IMR-90 (cell line): Measurements from ENCODE around the gene NECTIN2.

Source experiments
- ELK1 ChIP-seq: fragments of 150-350 bp; IDR thresholded peaks from 2 replicates; pipeline ENCODE4 v1.6.1; 2016; ENCODE audit warnings: low read depth, mild to moderate bottlenecking, low read length, moderate library complexity, borderline replicate concordance
- MXI1 ChIP-seq: IDR thresholded peaks from 2 replicates; pipeline ENCODE4 v1.6.1; 2012; ENCODE audit warnings: low read depth, mild to moderate bottlenecking, low read length, moderate library complexity, borderline replicate concordance
- NFE2L2 ChIP-seq: fragments of 150-350 bp; IDR thresholded peaks from 2 replicates; pipeline ENCODE4 v1.6.1; 2016; ENCODE audit warnings: low read depth, mild to moderate bottlenecking, low read length
- POLR2A ChIP-seq: IDR thresholded peaks from 2 replicates; pipeline ENCODE4 v1.6.1; 2012; ENCODE audit warnings: mild to moderate bottlenecking, low read depth, low read length
- RAD21 ChIP-seq: IDR thresholded peaks from 2 replicates; pipeline ENCODE4 v1.6.1; 2012; ENCODE audit warnings: low read length, improper control_type of control experiment
- TF ChIP-seq, protein P1 (sequence below): conservative IDR thresholded peaks from 2 replicates; pipeline ENCODE4 v1.5.1; 2012; ENCODE audit warnings: mild to moderate bottlenecking, low read depth, low read length, improper control_type of control experiment

DNA sequence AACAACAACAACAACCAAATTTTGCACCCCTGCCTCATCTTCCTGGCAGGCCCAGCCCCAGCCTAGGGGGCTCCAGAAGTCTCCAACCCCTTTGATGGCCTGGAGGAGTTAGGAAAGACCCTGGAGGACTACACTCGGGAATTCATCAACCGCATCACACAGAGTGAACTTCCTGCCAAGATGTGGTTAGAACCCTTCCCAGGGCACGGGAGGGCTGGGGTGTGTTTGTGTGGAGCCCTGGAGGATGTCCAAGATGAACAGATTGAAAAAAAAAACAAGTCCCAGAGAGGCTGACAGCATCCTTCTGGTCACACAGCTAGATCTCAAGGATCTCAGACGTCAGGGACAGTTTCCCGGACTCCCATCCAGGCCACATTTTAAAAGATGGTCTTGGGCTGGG, 81.6 kb downstream of the NECTIN2 start:
- TF ChIP-seq, protein P1, sequence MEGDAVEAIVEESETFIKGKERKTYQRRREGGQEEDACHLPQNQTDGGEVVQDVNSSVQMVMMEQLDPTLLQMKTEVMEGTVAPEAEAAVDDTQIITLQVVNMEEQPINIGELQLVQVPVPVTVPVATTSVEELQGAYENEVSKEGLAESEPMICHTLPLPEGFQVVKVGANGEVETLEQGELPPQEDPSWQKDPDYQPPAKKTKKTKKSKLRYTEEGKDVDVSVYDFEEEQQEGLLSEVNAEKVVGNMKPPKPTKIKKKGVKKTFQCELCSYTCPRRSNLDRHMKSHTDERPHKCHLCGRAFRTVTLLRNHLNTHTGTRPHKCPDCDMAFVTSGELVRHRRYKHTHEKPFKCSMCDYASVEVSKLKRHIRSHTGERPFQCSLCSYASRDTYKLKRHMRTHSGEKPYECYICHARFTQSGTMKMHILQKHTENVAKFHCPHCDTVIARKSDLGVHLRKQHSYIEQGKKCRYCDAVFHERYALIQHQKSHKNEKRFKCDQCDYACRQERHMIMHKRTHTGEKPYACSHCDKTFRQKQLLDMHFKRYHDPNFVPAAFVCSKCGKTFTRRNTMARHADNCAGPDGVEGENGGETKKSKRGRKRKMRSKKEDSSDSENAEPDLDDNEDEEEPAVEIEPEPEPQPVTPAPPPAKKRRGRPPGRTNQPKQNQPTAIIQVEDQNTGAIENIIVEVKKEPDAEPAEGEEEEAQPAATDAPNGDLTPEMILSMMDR, result no peak
- TF ChIP-seq NFE2L2, result no peak
- no peak for TF ChIP-seq RAD21
- TF ChIP-seq POLR2A, result no peak
- TF ChIP-seq ELK1, result no peak
- TF ChIP-seq MXI1, result no peak
